Aorta (tissue), 5 donors: Measurements from ENCODE around the gene CCDC167. TPM values are rescaled to one million over a fixed set of nuclear protein-coding genes. Genes with fewer than 3 reads are reported as not detected.

Experiments
- ATAC-seq: fragments of 200-7000 bp; cut with Tn5 transposase; one replicate; pipeline ENCODE4 v1.9.1; 2022; ENCODE audit warnings: moderate library complexity; ENCODE audit not compliant: low FRiP score
- DNase-seq, 2 donors: peaks; one replicate each; pipeline ENCODE4 v3.0.0-alpha.2; 2020
- H3K27ac ChIP-seq, 2 donors: one replicate each; pipeline ENCODE4 v1.5.1; 2013; ENCODE audit warnings: low read length in 2 of 2, mild to moderate bottlenecking in 2 of 2, moderate library complexity in 2 of 2, control low read depth in 1 of 2, inconsistent platforms in 1 of 2, low read depth in 1 of 2
- H3K27me3 ChIP-seq, 2 donors: one replicate each; pipeline ENCODE4 v1.6.1; 2013; ENCODE audit warnings: control low read depth in 1 of 2, low read length in 1 of 2, mild to moderate bottlenecking in 1 of 2, moderate library complexity in 1 of 2; ENCODE audit not compliant: insufficient read depth in 2 of 2, control insufficient read depth in 1 of 2
- H3K36me3 ChIP-seq, 2 donors: one replicate each; pipeline ENCODE4 v1.6.1; 2013; ENCODE audit warnings: control low read depth in 1 of 2, low read length in 1 of 2, mild to moderate bottlenecking in 1 of 2; ENCODE audit not compliant: insufficient read depth in 2 of 2, control insufficient read depth in 1 of 2
- H3K4me1 ChIP-seq, 2 donors: one replicate each; pipeline ENCODE4 v1.6.1; 2013; ENCODE audit warnings: low read length in 2 of 2, control low read depth in 1 of 2, mild to moderate bottlenecking in 1 of 2, moderate library complexity in 1 of 2; ENCODE audit not compliant: insufficient read depth in 2 of 2, control insufficient read depth in 1 of 2
- H3K4me3 ChIP-seq, 2 donors: one replicate each; pipeline ENCODE4 v1.5.1; 2013; ENCODE audit warnings: low read length in 2 of 2, control low read depth in 1 of 2, mild to moderate bottlenecking in 1 of 2
- H3K9me3 ChIP-seq: one replicate; pipeline ENCODE4 v1.6.1; 2013; ENCODE audit warnings: mild to moderate bottlenecking, low read length; ENCODE audit not compliant: control insufficient read depth
- WGBS, 2 donors: extraction: QIAGEN DNeasy Blood & Tissue Kit; methylation state at CpG; one replicate each; pipeline ENCODE4 v1.1.7; 2013; 5-methylcytosine and 5-hydroxymethylcytosine counted together
- intact Hi-C, 2 donors: fragments of 100-400 bp; cut with DNase I; formaldehyde crosslinking; loops; one replicate each; pipeline versions ENCODE4 v1.14.2 to v1.15.0; 2022
- polyA plus RNA-seq, 2 donors: library from polyadenylated mRNA; stranded (reverse); fragments of 200-250 nt; gene quantifications; one replicate each; pipeline ENCODE4 v1.2.3, GENCODE V29; 2013
- total RNA-seq, 2 donors: library from RNA; stranded (reverse); fragmentation: NEBNext Ultra II Directional; extraction: Animal tissue kit (Norgen Biotek cat#: 25700); gene quantifications; one replicate each; pipeline ENCODE4 v1.2.1, GENCODE V29; 2021
- donor health status: healthy with polysubstance abuse.
- donor health status: Bipolar disorder and iron deficiency.
- donor health status: DM: no; HTN: no; CAD: no.
- donor health status: DM: no; HTN: no; CAD: no.
- donor health status: DM: yes; HTN: yes; CAD: no.

The CCDC167 gene
- total and polyA plus RNA-seq, 4 donors: 11.5 to 34.1 (median 14.8) TPM

- Histone ChIP-seq H3K9me3 (no peaks in the 10 kb centered on the region), H3K27ac (no peak overlapping the region), H3K4me3 (no peak overlapping the region), H3K4me1 (no peaks in the 10 kb centered on the region), H3K27me3 (no peaks in the 10 kb centered on the region), H3K36me3 (no peaks in the 10 kb centered on the region)
- no peak for DNase-seq
- ATAC-seq: no peak
- intact Hi-C loops: no loop called here
- 91 to 92% methylated on average over 2 of the region's 2 CpGs for WGBS, 2 donors
These were observed 35.2 kb upstream of the CCDC167 start for GRCh38 chr6:37534893-37535292.

- ATAC-seq: no peak
- H3K27me3 ChIP-seq: no peaks in the 10 kb centered on the region
These were observed 32.4 kb upstream of the CCDC167 start for GRCh38 chr6:37532122-37532521.

DNA sequence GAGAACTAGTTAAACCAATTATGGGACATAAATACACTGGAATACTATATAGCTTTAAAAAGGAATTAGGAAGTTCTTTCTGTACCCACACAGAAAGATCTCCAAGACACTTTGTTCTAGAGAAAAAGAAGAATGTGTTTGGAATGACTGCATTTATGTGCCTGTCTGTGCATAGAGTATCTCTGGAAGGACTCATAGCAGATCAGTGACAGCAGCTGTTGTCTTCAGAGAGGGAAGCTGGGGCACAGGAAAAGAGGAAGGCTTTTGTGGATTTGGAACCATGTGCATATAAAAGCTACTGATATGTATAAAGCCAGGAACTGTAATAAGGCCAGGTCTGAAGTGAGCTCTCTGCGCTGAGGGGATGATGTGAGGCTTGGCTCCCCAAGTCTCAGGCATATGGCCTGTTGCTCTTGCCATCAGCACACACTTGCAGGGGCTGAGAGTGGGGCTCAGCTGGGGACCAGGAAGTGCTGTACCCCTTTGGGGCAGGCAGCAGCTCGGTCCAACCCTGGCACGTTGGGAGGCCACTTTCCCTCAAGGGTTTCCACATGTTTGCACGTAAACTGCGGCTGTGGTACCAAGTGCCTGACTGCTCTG, 31.8 kb upstream of the CCDC167 start:
- no peak overlapping the region for H3K4me3 ChIP-seq
- ATAC-seq: no peak
- intact Hi-C loops: no loop called here
- no peaks in the 10 kb centered on the region for H3K4me1 ChIP-seq
- no peaks in the 10 kb centered on the region for H3K36me3 ChIP-seq
- H3K27ac ChIP-seq: no peak overlapping the region
- no peak for DNase-seq
- WGBS, 2 donors: 81 to 85% methylated on average over 5 of the region's 5 CpGs
- no peaks in the 10 kb centered on the region for H3K9me3 ChIP-seq
- no peaks in the 10 kb centered on the region for H3K27me3 ChIP-seq

More at GRCh38 chr6:37532122-37532521, 32.4 kb upstream of the CCDC167 start:
- Histone ChIP-seq H3K4me1 (no peaks in the 10 kb centered on the region), H3K9me3 (no peaks in the 10 kb centered on the region), H3K4me3 (no peak overlapping the region), H3K27ac (no peak overlapping the region), H3K36me3 (no peaks in the 10 kb centered on the region)
- WGBS, 2 donors: 89 to 98% methylated on average over 3 of the region's 3 CpGs
- intact Hi-C loops: no loop called here
- DNase-seq: no peak

- ATAC-seq (no peak), DNase-seq (no peak)
- H3K27ac ChIP-seq: no peak overlapping the region
- intact Hi-C loops: no loop called here
- H3K4me3 ChIP-seq: no peak overlapping the region
- H3K9me3 ChIP-seq: no peaks in the 10 kb centered on the region
- no peaks in the 10 kb centered on the region for H3K4me1 ChIP-seq
- H3K27me3 ChIP-seq: no peaks in the 10 kb centered on the region
- 78 to 79% methylated on average over 4 of the region's 4 CpGs for WGBS, 2 donors
- H3K36me3 ChIP-seq: no peaks in the 10 kb centered on the region
These were observed 31.3 kb upstream of the CCDC167 start for GRCh38 chr6:37531026-37531425.

DNA sequence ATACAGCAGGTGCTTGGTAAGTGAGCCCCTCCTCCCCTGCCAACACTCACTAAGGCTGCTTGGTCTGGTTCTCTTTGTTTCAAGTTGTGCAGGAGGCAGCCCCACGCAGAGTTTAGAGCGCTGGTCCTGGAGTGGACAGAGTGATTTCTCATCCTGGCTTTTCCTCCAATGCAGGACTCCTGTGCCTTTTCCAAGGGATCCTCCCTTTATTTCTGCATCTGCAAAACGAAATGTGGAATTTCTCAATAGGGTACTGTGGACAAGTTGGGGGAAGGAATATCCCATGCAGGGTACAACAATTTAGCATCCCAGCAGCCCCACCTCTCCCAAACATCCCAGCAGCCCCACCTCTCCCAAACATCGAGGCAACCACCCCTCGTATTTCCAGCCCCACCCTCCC, 30.6 kb upstream of the CCDC167 start:
- Histone ChIP-seq H3K9me3 (no peaks in the 10 kb centered on the region), H3K27me3 (no peaks in the 10 kb centered on the region), H3K4me1 (no peaks in the 10 kb centered on the region), H3K4me3 (no peak overlapping the region), H3K36me3 (no peaks in the 10 kb centered on the region), H3K27ac (no peak overlapping the region)
- no peak for DNase-seq
- WGBS, 2 donors: 42 to 45% methylated on average over 5 of the region's 5 CpGs
- ATAC-seq: no peak
- intact Hi-C loops: no loop called here

DNA sequence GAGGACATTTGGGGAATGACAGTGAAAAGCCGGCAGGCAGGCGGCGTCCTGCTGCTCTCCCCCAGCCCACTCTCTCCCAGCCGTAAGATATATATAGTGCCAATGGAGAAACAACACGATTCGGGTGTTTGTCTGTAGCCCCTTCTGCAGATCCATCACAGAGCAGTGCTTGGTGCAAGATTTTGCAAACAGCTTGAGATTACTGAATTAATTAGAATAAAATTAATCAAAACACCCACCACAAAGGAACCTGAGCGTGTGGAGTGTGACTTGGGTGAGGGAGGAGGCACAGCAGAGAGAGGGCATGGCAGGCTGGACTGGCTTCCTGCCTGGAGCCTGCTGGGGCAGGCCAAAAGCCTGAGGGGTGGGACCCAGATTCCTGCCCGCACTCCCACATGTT, 28.8 kb upstream of the CCDC167 start:
- DNase-seq: no peak
- Histone ChIP-seq H3K4me3 (no peak overlapping the region), H3K36me3 (no peaks in the 10 kb centered on the region), H3K4me1 (no peaks in the 10 kb centered on the region), H3K27ac (no peak overlapping the region), H3K9me3 (no peaks in the 10 kb centered on the region), H3K27me3 (no peaks in the 10 kb centered on the region)
- 23 to 26% methylated on average over 8 of the region's 8 CpGs for WGBS, 2 donors
- no peak for ATAC-seq
- intact Hi-C loops: no loop called here

DNA sequence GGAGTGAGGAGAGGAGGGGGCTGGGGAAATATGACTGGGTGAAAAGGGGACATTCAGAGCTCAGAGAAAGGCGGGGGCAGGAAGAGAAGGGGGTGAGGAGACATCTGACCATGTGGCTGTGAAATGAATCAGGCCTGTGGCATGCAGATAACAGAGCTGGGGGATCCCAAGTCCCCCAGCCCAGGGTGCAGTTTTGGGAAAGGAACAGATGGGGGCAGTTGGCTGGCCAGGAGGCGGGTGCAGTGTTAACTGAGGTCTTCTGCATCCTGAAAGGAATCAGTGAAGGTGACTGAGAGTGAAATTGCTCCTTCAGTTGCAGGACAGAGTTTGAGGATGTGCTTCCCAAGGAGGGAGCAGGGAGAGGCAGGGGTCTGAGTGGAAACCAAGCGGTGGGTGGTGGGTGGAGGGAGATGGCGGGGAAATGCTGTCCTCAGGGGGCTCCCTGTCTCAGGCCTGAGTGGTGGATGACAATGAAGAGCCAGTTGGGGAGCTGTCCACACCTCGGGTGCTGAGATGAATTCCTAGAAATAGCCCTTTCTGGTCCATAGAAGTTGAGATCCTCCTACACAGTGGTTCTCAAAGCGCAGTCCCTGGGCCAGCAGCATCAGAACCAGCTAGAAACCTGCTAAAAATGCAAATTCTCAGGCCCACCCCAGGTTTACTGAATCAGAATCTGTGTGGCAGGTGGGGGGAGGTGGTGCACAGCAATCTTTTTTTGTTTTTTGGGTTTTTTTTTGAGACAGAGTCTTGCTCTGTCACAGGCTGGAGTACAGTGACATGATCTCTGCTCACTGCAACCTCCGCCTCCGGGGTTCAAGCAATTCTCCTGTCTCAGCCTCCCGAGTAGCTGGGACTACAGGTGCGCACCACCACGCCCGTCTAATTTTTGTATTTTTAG, 26.0 kb upstream of the CCDC167 start:
- Histone ChIP-seq H3K27me3 (no peaks in the 10 kb centered on the region), H3K36me3 (no peaks in the 10 kb centered on the region), H3K9me3 (no peaks in the 10 kb centered on the region), H3K27ac (no peak overlapping the region), H3K4me1 (no peaks in the 10 kb centered on the region), H3K4me3 (no peak overlapping the region)
- WGBS, 2 donors: 65 to 66% methylated on average over 12 of the region's 12 CpGs
- DNase-seq (no peak), ATAC-seq (no peak)
- intact Hi-C loops: no loop called here

- Histone ChIP-seq H3K4me1 (no peaks in the 10 kb centered on the region), H3K36me3 (no peaks in the 10 kb centered on the region), H3K27me3 (no peaks in the 10 kb centered on the region), H3K9me3 (no peaks in the 10 kb centered on the region), H3K4me3 (no peak overlapping the region), H3K27ac (no peak overlapping the region)
- intact Hi-C loops: no loop called here
- DNase-seq: no peak
- 76 to 79% methylated on average over 4 of the region's 4 CpGs for WGBS, 2 donors
- no peak for ATAC-seq
These were observed 25.3 kb upstream of the CCDC167 start for GRCh38 chr6:37524970-37525318.
